ENCODE measurements around the gene SLC41A1.

SLC41A1 gene

DNA sequence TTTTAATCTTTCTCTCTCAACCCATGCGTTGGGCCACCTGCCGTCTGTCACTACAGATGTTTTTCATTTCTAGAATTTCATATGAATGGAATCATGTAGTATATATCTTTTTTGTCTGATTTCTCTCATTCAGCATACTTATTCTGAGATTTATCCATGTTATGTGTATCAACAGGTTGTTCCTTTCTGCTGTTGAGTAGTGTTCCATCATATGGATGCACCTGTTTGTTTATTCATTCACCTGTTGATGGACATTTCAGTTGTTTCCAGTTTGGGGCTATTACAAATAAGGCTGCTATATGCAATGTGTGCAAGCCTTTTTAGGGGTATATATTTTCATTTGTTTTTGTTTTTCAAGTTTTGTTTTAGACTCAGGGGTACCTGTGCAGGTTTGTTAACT is 9.4 kb upstream of the SLC41A1 start:
- no peak for DNase-seq (ENCODE audit: low spot score)

DNA sequence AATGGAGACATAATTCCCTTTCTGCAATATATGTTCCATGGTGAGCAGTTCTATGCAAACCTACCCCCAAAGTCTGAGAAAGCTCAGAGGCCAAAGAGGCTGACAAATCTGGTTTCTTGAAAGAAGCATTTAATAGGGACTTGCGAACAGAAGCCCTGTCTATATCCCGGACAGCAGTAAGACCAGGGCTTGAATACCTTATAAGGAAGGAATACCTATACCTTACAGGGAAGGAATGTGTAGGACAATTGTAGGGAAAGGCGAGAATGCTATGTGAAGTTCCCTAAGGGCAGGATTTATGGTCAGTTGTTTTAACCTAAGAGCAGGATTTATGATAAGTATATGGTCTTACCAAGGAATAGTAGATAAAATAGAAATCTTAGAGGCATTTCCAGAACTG is 5.0 kb upstream of the SLC41A1 start:
- DNase-seq (ENCODE audit: low spot score) = no peak

- no peak for DNase-seq (ENCODE audit: low spot score)
Observed at GRCh38 chr1:205817364-205817763, 4.4 kb upstream of the SLC41A1 start.

- DNase-seq (ENCODE audit: low spot score) = no peak
Observed at GRCh38 chr1:205813755-205814058, 709 bp upstream of the SLC41A1 start.

DNA sequence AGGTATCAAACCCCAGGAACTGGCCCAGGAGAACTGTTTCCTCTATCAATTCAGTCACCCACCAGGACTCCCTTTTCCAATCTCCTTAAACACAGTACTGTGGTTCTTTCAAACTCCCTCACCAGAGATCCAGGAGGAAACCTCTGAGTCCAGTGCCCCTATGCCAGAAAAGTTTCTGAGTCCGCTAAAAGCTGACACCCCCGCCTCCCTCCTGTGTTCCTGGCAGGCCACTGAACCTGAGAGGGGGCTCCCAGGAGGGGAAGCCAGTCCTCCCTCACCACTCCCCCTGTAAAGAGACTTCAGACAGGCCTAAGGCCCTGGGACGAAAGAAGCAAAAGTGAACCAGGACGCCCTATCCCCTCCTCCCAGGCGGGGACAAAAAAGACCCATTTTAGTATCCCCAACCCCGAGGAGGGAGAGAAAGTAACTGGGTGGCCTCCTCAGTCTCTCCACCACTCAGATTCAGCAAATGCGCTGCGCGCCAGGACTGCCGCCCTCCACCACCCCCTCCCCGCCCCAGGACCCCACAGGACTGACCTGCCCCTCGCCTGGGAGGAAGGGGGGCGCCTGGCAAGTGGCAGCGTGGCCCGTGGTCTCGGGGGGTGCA is 624 bp downstream of the SLC41A1 start:
- peak; percentile 51 for DNase-seq (ENCODE audit: low spot score)

DNA sequence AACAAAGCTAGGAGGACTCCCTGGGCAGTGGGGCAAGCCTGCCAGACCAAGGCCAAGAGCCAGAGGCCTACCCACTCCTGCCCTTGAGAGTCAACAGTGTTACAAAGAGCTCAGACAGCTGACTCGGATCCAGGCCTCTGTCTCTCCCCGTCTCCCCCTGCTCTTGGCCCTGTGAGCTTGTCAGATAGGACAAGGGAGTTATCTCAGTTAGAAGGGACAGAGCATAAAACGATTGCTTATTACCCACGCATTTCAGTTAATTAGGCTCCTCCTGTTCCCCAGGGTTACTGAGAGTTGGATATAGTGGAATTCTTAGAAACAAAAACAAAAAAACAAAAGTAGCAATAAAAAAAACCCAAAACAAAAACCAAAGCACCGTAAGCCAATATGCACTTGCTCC is 1.3 kb downstream of the SLC41A1 start:
- DNase-seq (ENCODE audit: low spot score) = peak; percentile 92

DNA sequence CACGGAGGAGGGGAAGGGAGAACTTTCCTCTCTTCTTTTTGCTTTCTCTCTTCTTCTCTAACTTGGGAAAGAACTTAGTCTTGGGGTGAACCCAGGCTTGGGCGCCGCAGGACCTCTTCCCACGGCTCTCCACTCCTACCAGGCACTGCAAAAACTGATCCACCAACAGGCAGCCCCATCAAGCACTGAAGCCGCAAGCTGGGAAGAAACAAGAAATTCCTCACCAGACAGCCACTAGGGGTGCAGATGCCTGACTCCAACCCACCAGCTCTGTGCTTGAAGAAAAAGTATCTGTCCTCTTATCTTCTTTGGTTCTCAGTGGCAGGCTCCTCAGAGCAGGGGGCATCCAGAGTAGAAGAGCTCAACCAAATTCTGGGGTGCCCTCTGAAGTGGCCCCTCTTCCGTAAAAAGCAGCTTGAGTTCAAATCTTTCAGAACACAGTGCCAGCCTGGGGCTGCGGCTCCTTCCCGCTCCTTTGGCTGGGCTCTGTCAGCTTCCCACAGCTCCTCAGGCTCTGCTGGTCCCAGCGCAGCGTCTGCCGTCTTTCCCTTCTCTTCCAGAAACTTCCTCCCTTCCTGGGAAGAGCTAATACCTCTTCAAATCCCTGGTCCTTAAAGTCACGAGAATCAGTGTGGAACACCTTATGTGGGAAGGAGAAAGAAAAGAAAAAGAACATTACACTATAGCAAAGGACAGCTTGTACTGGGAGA is 2.4 kb downstream of the SLC41A1 start:
- DNase-seq (ENCODE audit: low spot score) = no peak

- DNase-seq (ENCODE audit: low spot score) = no peak
Observed at GRCh38 chr1:205809942-205810345, 3.1 kb downstream of the SLC41A1 start.

DNA sequence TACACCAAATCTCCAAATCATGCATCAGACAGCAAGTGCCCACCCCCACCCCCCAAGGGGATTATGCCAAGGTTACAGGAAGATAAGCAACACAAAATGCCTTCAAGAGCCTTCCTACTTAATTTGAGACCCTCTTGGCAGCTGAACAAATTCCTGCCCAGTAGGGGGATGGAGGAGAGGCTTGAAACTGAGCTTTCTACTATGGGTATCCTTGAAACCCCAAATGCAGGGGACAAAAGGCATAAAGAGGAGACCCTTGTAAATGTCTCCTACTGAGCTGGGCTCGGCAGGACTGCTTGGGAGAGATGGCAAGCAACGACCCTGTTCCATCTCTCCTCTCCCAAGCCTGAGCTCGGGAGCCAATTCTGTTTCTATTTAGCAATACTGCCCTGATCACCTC is 3.5 kb downstream of the SLC41A1 start:
- no peak for DNase-seq (ENCODE audit: low spot score)

DNA sequence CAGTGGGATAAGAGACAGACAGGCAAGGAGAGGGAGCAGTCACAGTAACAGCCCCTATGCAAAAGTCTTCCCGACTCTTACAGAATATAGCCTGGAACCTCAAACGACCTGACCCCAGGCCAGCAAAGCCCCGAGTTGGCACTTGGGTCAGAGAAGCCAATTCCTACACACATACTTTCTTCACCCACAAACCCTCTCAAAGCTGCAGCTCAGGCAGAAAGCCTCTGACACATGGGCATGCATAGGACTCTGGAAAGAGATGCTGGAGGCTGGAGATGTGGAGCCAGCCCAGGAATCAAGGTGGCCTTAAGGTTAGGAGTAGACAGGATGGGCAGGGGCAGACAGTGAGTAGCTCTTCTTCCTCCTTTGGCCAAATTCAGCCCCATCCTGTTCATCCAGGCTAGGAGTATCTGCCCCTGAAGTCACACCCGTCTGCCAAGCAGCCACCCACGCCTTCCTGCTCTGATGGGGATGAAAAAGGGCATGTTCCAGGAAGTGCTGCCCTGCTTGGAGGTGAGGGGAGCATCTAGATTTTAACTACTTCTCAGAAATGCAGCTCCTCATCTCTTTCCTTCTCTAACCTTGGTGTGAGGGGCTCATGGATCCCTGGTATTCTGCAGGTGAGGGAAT is 7.8 kb downstream of the SLC41A1 start:
- no peak for DNase-seq (ENCODE audit: low spot score)

GRCh38 chr1:205804605-205805004 is 8.4 kb downstream of the SLC41A1 start:
- DNase-seq (ENCODE audit: low spot score) = no peak

- DNase-seq (ENCODE audit: low spot score) = no peak
Observed at GRCh38 chr1:205803986-205804385, 9.0 kb downstream of the SLC41A1 start.

- no peak for DNase-seq (ENCODE audit: low spot score)
Observed at GRCh38 chr1:205802060-205802459, 10.9 kb downstream of the SLC41A1 start.

DNA sequence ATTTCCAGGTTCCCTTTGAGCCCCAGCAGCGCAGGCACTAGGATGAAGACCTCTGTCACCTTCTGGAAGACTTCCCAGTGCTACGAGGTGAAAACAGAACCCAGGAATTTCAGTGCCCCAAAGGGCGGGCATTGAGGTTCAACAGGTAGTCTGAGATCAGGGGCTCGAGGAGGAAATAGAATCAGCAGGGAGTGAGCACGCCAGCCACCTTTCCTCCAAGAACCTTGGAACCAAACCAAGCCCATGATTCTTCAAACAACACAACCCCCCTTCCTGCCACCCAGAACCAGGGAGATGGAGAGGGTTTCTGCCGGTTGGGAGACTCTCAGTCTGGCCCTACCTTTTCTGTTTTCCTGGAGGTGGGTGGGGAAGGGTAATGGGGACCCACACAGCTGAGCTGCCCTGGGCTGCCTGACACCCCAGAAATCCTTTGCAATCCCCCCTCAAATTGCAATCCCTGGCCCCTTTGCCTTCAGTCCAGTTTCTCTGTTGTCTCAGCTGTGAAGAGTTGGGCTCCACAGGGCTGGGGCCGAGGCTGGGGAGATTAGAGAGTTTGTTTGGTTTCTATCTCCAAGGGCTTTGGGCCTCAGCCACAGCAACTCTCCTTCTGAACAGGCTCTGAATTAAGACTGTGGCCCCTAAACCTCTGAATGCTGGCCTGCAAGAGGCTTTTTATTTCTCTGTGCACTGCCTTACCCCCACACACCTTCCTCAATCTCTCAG is 11.9 kb downstream of the SLC41A1 start:
- DNase-seq (ENCODE audit: low spot score) = no peak

DNA sequence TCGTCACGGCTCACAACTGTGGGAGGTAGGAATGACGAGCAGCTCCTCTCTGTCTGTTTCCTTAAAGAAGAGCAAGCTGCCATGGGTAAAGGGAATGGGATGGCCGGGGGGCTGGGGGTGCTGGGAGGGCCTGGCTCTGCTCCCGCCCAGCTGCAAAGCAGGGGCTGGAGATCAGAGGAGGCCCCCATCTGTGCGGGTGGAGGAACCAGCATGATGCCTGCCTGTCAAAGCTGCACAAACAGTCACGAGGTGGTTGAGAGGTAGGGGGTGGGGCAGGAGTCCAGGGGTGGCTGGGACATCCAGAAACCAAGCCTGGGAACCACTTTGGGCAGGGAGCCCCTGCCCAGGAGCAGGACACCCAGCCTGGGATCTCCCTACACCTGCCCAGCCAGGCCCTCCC is 12.6 kb downstream of the SLC41A1 start:
- no peak for DNase-seq (ENCODE audit: low spot score)

- no peak for DNase-seq (ENCODE audit: low spot score)
Observed at GRCh38 chr1:205798577-205798976, 14.4 kb downstream of the SLC41A1 start.

GRCh38 chr1:205797168-205797567 is 15.8 kb downstream of the SLC41A1 start:
- no peak for DNase-seq (ENCODE audit: low spot score)

DNA sequence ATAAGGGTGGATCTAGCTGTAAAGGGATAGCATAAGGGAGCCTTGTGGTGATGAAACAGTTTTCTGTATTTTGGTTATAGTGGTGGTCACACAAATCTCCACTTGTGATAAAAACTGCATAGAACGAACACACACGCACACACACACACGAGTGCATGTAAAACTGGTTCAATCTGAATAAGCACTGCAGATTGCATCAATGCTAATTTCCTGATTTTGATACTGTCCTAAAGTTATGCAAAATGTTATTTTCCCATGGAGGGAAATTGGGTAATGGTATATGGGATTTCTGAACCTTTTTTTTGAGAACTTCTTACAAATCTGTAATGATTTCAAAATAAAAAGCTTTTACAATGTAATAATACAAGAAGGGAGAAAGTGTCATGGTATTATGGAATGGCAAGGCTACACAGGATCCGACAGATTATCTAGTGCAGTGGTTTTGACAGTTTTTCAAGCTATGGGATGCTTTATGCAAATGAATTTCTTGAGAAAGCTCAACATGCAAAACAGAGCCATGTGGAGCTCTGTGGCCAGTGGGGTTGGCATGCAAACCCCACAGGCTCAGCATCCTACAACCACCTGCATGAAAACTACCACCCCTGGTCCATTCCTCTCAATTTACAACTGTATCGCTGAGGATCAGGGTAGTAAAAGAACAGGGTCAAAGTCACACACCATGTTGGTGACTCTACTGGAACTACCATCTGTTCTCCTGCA is 18.8 kb downstream of the SLC41A1 start:
- DNase-seq (ENCODE audit: low spot score) = no peak

GRCh38 chr1:205792961-205793673 is 19.9 kb downstream of the SLC41A1 start:
- DNase-seq (ENCODE audit: low spot score) = no peak

- peak; percentile 28 for DNase-seq (ENCODE audit: low spot score)
Observed at GRCh38 chr1:205792481-205792881, 20.5 kb downstream of the SLC41A1 start.

DNA sequence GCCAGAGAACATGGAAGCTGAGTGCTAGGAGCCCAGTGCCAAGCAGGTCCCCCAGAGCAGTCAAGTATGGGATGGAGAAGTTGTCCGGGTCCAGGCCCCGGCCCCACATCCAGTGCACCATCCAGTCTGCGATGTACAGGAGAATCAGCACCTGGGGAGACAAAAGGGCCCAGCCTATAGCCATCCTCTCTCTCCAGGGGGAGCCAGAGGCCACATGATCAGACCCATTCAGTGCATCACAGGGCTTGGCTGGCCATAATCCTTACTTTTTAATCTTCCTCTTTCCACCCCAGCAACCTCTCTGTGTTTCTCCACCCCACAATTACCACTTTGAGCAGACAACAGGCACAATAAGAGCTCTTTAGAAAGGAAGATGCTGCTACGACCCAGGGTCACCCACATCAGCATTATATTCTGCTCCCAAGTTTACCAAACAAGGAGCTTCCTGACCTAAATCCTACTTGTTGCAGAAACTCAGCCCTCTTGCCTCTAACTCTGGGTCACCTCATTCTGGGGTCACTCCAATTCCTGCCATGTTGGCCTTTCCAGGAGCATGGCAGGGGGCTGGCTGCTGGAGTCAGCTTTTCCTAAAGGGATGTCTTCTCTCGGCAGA is 21.3 kb downstream of the SLC41A1 start:
- peak; percentile 88 for DNase-seq (ENCODE audit: low spot score)
